Measurements from ENCODE around the gene TMEM38B.
A peak's percentile ranks its signal among the peaks of the same experiment; 100 is the strongest.

The TMEM38B gene

GRCh38 chr9:105694190-105694847 is at the start of gene TMEM38B:
TMEM38B (plus strand) TSS chr9:105694541; CDS start chr9:105694661, 120 bp downstream.
- DNase-seq (ENCODE audit: low spot score), result peak; percentile 92

- DNase-seq (ENCODE audit: low spot score), result no peak
These were observed 47.3 kb upstream of the TMEM38B start for GRCh38 chr9:105646879-105647594.

- no peak for DNase-seq (ENCODE audit: low spot score)
These were observed 46.6 kb upstream of the TMEM38B start for GRCh38 chr9:105647595-105648349.

- DNase-seq (ENCODE audit: low spot score), result no peak
These were observed 42.5 kb upstream of the TMEM38B start for GRCh38 chr9:105651806-105652205.

- no peak for DNase-seq (ENCODE audit: low spot score)
These were observed 38.0 kb upstream of the TMEM38B start for GRCh38 chr9:105656131-105656921.

- no peak for DNase-seq (ENCODE audit: low spot score)
These were observed 36.0 kb upstream of the TMEM38B start for GRCh38 chr9:105658351-105658750.

GRCh38 chr9:105661011-105661410 is 33.3 kb upstream of the TMEM38B start:
- no peak for DNase-seq (ENCODE audit: low spot score)

- no peak for DNase-seq (ENCODE audit: low spot score)
These were observed 31.9 kb upstream of the TMEM38B start, which contains the start of gene TAL2 for GRCh38 chr9:105662184-105663104. TAL2 (plus strand) TSS chr9:105662457; CDS start chr9:105662497, 40 bp downstream.

GRCh38 chr9:105663914-105664313 is 30.4 kb upstream of the TMEM38B start:
- DNase-seq (ENCODE audit: low spot score), result no peak

- DNase-seq (ENCODE audit: low spot score), result no peak
These were observed 26.5 kb upstream of the TMEM38B start for GRCh38 chr9:105667867-105668266.

- no peak for DNase-seq (ENCODE audit: low spot score)
These were observed 24.0 kb upstream of the TMEM38B start for GRCh38 chr9:105670315-105670714.

GRCh38 chr9:105670775-105671174 is 23.6 kb upstream of the TMEM38B start:
- no peak for DNase-seq (ENCODE audit: low spot score)

- no peak for DNase-seq (ENCODE audit: low spot score)
These were observed 21.6 kb upstream of the TMEM38B start for GRCh38 chr9:105672711-105673234.

GRCh38 chr9:105673850-105674387 is 20.4 kb upstream of the TMEM38B start:
- no peak for DNase-seq (ENCODE audit: low spot score)

- DNase-seq (ENCODE audit: low spot score), result no peak
These were observed 17.9 kb upstream of the TMEM38B start for GRCh38 chr9:105676351-105676923.

- no peak for DNase-seq (ENCODE audit: low spot score)
These were observed 16.2 kb upstream of the TMEM38B start for GRCh38 chr9:105678163-105678562.

- no peak for DNase-seq (ENCODE audit: low spot score)
These were observed 15.6 kb upstream of the TMEM38B start for GRCh38 chr9:105678781-105679180.

GRCh38 chr9:105679257-105680022 is 14.9 kb upstream of the TMEM38B start:
- DNase-seq (ENCODE audit: low spot score), result no peak

- no peak for DNase-seq (ENCODE audit: low spot score)
These were observed 13.0 kb upstream of the TMEM38B start for GRCh38 chr9:105681313-105681712.

Data from COLO829 (cell line).